Measurements from ENCODE around the gene CREB5. TPM values are rescaled to one million over a fixed set of nuclear protein-coding genes. Genes with fewer than 3 reads are reported as not detected.

Gene CREB5
- total and polyA plus RNA-seq, 2 of the 8 experiments (the other 6 are each of a cell fraction or from before 2014, with no cell fraction given) = 2.4 to 2.7 TPM

- H3K4ac ChIP-seq (replicated peaks; ENCODE audit: insufficient read length, low read depth, low read length) = no peak overlapping the region
- no peak overlapping the region for H4K5ac ChIP-seq (ENCODE audit: insufficient read length, low read depth, low read length)
- H2BK120ac ChIP-seq (replicated peaks; ENCODE audit: low read depth, low read length) = no peak overlapping the region
- H3K56ac ChIP-seq (replicated peaks; ENCODE audit: insufficient read length, low read depth, low read length) = no peak overlapping the region
- H3K18ac ChIP-seq (ENCODE audit: extremely low read depth, low read length) = no peak overlapping the region
- H3K9ac ChIP-seq (replicated peaks in 1 of 4; ENCODE audit: extremely low read depth in 1 of 4, low read depth in 3 of 4, low read length in 3 of 4) = no peak overlapping the region
- ChIA-PET POLR2A (ENCODE audit: partially characterized antibody) (no interaction called here), CTCF (ENCODE audit: partially characterized antibody) (interaction anchor here (0.7 kb wide), 1 partner anchor 54 kb away, joined by 3 read pairs; no protein-coding TSS in a partner anchor)
- no peaks in the 10 kb centered on the region for H3K79me2 ChIP-seq (ENCODE audit: control insufficient read depth in 1 of 2, insufficient read depth in 2 of 2, low read length in 2 of 2)
- H2AFZ ChIP-seq (ENCODE audit: low read length) = no peak overlapping the region
- 96% methylated on average over 4 of the region's 4 CpGs; no CpG with 5 or more reads in 1 of the 2 experiments for WGBS, 2 experiments (ENCODE audit: extremely low coverage in 1 of 2, insufficient coverage in 1 of 2, insufficient read length in 1 of 2, insufficient replicate concordance in 2 of 2, low coverage in 1 of 2, low lambda C conversion rate in 2 of 2, missing lambda C conversion rate in 1 of 2)
- no peaks in the 10 kb centered on the region for H4K20me1 ChIP-seq (replicated peaks in 1 of 2; ENCODE audit: control insufficient read depth in 1 of 2, insufficient read depth in 2 of 2, low read length in 2 of 2)
- H3K4me1 ChIP-seq (replicated peaks in 1 of 4; ENCODE audit: control insufficient read depth in 3 of 4, insufficient read depth in 4 of 4, low read length in 3 of 4) = no peaks in the 10 kb centered on the region
- no peaks in the 10 kb centered on the region for H3K27me3 ChIP-seq (replicated peaks in 1 of 4; ENCODE audit: control insufficient read depth in 3 of 4, extremely low read depth in 1 of 4, insufficient read depth in 3 of 4, low read length in 3 of 4)
- TF ChIP-seq POU5F1 (IDR thresholded peaks at IDR 0.05; ENCODE audit: low read depth, low read length) = no peak
- no peak for TF ChIP-seq ATF3 (IDR thresholded peaks at IDR 0.05; ENCODE audit: insufficient read depth, low read depth, low read length)
- TF ChIP-seq RNF2 (IDR thresholded peaks at IDR 0.05; ENCODE audit: borderline replicate concordance, low read depth, low read length, missing control alignments, poor library complexity, severe bottlenecking) = no peak
- no peak for TF ChIP-seq POLR2A (IDR thresholded peaks at IDR 0.05; ENCODE audit: control extremely low read depth in 1 of 2, low read depth in 2 of 2, low read length in 2 of 2)
- TF ChIP-seq TBP (IDR thresholded peaks at IDR 0.05; ENCODE audit: low read depth, low read length) = no peak
- no peak for TF ChIP-seq PHF8 (conservative IDR thresholded peaks at IDR 0.05; ENCODE audit: low read depth, low read length)
- TF ChIP-seq CTBP2 (IDR thresholded peaks at IDR 0.05; ENCODE audit: borderline replicate concordance, insufficient read depth, insufficient read length, low read length) = no peak
- TF ChIP-seq ASH2L (IDR thresholded peaks at IDR 0.05; ENCODE audit: low read length) = no peak
- no peak for TF ChIP-seq EGR1 (IDR thresholded peaks at IDR 0.05; ENCODE audit: borderline replicate concordance, low read depth, low read length)
- no peak for TF ChIP-seq SUZ12 (IDR thresholded peaks at IDR 0.05; ENCODE audit: low read length)
- no peak overlapping the region for H2AK5ac ChIP-seq (ENCODE audit: low read depth, low read length)
- H2BK20ac ChIP-seq (ENCODE audit: low read length) = no peak overlapping the region
- H3K4me2 ChIP-seq (ENCODE audit: insufficient read depth in 1 of 2, low read depth in 2 of 2, low read length in 2 of 2) = no peak overlapping the region
- no peak overlapping the region for H4K8ac ChIP-seq (ENCODE audit: extremely low read depth, insufficient read depth, low read length)
- H3K79me1 ChIP-seq (ENCODE audit: low read depth, low read length) = no peaks in the 10 kb centered on the region
- no peak overlapping the region for H3K27ac ChIP-seq (ENCODE audit: low read depth, low read length)
- H3K23ac ChIP-seq (ENCODE audit: insufficient read length) = no peak overlapping the region
- no peak for DNase-seq (ENCODE audit: low read depth in 1 of 2, low spot score in 2 of 2)
- H3K14ac ChIP-seq (ENCODE audit: insufficient read length) = no peak overlapping the region
- H3K36me3 ChIP-seq (ENCODE audit: control insufficient read depth in 2 of 4, insufficient read depth in 4 of 4, low read length in 3 of 4) = no peaks in the 10 kb centered on the region
- no peak overlapping the region for H2BK5ac ChIP-seq (ENCODE audit: low read depth, low read length)
- H3K9me3 ChIP-seq (ENCODE audit: insufficient read depth in 2 of 2, low read depth in 1 of 2, low read length in 1 of 2) = no peaks in the 10 kb centered on the region
- no peak overlapping the region for H3K4me3 ChIP-seq (ENCODE audit: extremely low read depth in 1 of 4, insufficient read depth in 2 of 4, low read depth in 3 of 4, low read length in 4 of 4)
- no peak for FAIRE-seq
- H2BK15ac ChIP-seq (ENCODE audit: low read length) = no peak overlapping the region
- no peaks in the 10 kb centered on the region for H3K23me2 ChIP-seq (ENCODE audit: low read depth, low read length)
- H4K91ac ChIP-seq (replicated peaks; ENCODE audit: insufficient read length, low read length) = no peak overlapping the region
- no peak overlapping the region for H2BK12ac ChIP-seq (ENCODE audit: low read depth, low read length)
Measured at GRCh38 chr7:28584235-28584634, 171.9 kb downstream of the CREB5 start.
